GM18951 (cell line): ENCODE measurements around the gene DGKB.

ENCODE experiments used
- POLR2A ChIP-seq: IDR thresholded peaks from 4 replicates; pipeline ENCODE4 v1.6.1; 2011; ENCODE audit warnings: mild to moderate bottlenecking; ENCODE audit not compliant: insufficient read length, insufficient read depth; ENCODE audit errors: extremely low read depth
- in situ Hi-C: fragments of 300-500 bp; cut with MboI; formaldehyde crosslinking; loops from one replicate; pipeline ENCODE4 v1.12.0; 2022; ENCODE audit warnings: low sequenced_read_pairs, mixed read lengths, inconsistent platforms; ENCODE audit not compliant: unreplicated experiment

DGKB gene

DNA sequence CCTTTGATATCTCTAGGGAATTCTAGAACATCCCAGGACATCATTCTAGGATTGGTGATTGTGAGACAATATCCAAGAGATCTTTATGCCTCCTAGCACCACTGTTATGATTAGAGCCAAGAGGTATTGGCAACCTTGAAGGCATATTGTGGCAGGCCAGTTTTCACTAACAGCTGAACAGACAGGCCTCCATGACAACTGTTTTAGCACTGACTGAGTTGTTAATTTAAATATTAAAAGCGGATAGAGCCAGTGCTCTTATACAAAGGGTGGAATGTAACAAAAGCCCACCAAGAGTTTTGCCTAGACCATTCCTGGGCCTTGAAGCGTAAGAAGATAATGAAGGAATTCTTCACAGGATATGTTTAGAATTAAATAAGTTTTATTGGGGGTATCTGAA is 131.9 kb downstream of the DGKB start:
- TF ChIP-seq POLR2A: no peak
- in situ Hi-C loops: no loop called here

DNA sequence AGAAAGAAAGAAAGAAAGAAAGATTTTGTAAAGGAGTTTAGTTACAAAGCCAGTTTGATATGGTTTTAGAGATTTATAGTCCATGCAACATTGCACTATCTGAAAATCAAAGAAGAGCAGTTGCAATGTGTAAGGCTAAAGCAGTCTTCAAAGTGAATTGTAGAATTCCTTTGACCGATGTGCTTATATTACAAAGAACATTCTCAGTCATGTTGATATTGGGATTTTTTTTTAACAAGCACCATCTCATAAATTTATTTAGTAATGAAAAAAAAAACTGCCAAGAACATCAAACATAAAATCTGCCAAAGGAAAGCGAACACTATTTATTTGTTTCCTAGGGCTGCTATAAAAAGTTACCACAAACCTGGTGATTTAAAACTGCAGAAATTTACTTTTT is 133.3 kb downstream of the DGKB start:
- no peak for TF ChIP-seq POLR2A
- in situ Hi-C loops: no loop called here

DNA sequence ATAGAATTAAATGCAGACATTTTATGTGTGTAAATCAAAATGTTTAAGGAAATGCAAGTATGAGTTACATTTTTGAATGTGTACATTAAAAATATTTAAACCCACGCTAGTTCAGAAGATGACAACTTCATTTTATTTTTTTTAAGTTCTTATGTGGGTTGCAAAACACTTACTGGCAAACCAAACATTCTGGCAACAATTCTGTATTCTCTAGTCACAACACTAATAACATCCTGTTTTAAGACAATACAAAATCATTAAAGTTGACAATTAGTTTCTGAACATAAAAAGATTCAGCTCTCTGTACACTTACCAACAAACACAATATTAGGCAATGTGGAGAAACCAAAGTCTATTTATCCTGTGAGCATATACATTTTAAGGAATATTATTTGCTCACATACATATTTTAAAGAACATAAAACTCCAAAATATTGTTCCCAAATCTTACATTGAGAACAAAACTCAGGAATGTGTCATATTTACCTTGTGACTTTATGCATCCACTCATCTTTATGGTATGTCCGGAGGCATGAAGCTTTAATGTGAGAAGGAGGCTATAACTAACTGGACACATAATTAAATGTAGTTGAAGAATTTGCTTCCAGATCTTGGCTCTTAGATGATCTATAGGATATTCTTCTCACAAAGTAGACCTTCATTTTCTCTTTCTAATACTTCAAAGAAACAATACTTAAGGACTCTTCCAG is 134.7 kb downstream of the DGKB start:
- in situ Hi-C loops: no loop called here

DNA sequence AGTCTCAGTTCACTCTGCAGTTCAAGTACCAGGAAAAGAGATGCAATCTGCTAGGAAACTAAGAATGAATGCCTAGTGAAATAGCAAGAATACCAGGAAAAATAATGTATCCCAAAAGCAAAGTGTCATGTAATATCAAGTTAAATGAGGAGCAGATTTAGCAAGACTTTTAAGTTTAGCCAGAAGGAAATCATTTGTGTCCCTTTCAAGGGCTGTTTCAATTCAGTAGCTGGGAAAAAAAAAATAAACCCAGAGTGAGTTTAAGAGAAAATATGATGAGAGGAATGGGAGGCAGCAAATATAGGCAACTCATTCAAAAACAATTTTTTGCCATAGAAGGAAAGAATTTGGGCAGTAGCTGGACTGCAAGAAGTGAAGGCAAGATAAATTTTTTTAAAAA is 135.8 kb downstream of the DGKB start:
- no peak for TF ChIP-seq POLR2A
- in situ Hi-C loops: no loop called here

More for the DNA sequence above, 134.7 kb downstream of the DGKB start:
- no peak for TF ChIP-seq POLR2A

DNA sequence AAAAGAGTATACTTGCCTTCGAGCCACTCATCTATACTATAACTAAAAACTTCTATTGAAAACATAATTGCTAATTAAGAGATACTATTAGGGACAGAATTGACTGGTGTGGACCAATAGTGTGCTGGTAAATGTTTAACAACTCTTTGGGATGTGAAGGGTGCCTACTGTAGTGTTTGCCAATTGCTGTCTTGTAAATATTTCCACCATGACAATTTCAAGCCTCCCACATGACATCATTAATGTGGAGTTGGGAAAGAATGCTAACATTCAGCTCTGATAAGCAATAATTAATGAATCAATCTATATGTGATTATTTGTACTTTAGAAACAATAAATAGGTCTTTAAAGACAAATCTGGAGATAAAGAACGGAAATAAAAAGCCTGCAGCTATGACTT is 136.8 kb downstream of the DGKB start:
- TF ChIP-seq POLR2A: no peak
- in situ Hi-C loops: no loop called here

DNA sequence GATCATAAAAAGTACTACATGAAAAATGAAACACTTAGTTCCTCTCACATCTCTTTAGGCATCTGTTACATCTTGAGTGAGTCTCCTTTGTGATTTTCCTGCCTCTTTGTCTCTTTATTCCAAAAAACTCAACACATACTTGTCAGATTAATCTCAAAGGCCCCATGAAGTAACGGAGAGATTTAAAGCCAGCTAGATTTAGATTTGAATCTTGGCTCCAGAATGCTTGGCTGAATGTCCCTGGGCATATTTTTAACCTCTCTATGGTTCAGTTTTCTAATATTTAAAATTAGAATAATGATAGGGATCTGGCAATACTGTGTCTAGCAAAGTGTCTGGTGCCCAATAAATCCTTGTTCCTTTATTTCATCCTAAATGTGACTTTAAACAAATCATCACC is 140.0 kb downstream of the DGKB start:
- no peak for TF ChIP-seq POLR2A
- in situ Hi-C loops: no loop called here

DNA sequence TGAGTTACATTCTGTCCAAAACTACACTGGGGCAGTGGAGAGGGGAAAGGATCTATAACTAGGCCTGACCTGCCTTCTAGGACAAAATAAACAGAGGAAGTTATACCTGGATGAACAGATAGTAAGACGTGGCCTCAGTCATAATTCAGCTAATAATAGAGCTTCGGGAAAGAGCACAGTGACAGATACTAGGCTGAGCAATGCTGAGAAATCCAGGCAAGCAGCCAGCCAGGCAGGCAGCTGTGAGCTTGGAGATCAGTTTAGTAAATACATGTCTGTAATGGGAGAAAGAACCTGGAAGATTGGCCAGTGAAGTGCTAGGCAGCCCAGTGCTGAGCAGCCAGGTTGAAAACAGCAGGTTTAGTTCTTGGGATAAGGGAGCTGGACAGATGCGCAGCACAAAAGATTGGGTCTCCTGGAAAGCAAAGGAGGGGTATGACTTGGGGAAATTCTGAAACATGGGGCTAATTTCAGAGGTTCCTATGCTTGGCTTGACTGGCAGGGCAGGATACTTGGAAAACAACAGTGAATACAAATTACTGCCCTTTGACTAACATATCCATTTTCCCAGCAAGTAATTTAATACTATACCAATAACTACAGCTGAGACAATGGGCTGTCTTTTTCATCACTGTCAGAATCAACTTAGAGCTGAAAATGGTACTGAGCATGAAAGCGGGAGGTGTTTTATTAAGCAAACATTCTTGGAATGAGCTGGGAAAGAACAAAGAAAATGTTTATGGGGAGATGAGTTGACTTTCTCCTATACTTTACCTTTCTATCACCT is 140.8 kb downstream of the DGKB start:
- in situ Hi-C loops: no loop called here
- no peak for TF ChIP-seq POLR2A

DNA sequence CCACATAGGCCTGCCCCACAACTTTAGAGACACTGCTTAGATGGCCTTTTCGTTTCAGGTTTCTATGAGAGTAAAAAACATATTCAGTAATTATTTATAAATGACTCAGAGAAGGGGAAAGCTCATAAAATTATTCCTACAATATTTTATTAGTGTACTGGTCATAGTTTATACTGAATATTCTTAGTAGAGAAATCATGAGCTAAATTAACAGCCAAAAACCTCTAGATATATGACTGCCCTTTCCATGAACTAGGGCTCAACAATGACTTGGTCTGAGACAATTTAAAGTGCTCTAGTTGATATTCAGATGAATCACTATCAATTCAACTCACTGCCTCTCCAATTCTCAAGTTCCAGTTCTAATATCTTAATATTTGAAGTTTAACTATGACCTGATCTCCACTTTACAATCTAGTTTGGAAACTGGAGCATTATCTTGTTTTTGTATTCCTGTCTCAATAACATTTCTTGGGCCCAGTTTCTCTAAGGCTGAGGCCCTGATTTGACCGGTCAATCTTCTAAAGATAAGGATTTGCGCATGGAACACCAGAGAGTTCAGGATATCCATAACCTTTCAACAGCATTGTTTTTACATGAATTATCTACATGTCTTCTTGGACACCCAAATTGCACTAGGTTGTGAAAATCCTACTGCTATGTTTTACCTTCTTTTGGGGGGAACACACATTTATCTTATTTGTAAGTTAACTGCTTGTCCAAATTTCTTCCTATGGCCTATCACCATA is 141.6 kb downstream of the DGKB start:
- in situ Hi-C loops: no loop called here
- no peak for TF ChIP-seq POLR2A

DNA sequence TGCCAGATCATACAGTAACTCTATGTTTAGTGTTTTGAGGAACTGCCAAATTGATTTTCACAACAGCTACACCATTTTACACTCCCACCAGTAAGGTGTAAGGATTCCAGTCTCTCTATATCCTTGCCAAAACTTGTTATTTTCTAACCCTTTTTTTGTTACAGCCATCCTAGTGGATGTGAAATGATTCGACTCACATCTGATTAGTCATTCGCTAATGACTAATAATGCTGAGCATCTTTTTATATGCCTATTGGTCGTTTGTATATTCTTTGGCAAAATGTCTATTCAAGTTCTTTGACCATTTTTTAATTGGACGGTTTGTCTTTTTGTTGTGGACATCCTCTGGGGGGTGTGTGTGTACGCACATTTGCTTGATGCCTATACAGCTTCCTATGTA is 142.8 kb downstream of the DGKB start:
- in situ Hi-C loops: no loop called here
- TF ChIP-seq POLR2A: no peak

DNA sequence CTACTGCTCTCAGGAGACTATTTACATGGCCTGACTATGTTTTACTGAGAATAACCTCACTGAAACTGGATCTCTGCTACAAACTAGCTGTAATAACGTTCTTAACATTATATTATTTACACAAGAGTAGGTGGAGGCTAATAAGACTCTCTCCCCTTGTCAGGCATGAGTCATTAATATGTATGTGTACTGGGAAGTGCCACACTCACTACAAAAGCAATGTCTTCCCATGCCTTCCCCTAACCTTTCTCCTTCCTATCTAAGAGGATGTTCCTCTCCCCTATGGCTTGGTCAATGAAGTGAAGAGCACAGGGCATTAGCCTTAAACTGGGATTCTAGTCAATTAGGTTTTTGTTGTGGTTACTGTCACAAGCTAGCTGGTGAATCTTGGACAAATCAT is 147.9 kb downstream of the DGKB start:
- no peak for TF ChIP-seq POLR2A
- in situ Hi-C loops: no loop called here

DNA sequence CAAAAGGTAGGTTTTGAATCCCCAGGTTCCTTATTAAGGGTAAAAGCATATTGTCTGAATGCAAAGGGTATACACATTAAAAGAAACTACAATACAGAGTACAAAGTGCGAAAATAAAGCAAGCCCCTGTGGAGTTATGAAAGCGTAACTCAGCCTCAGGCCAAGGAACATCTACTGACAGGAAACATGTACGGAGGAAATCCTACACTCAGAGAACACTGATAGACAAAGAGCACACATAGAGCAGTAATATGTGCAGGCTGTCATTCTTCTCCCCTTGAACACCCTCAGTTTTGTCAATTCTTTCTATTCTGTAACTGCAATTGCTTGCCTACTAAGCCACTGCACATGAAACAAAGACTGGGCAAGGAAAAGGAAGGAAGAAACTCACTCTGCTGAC is 150.2 kb downstream of the DGKB start:
- TF ChIP-seq POLR2A: no peak

DNA sequence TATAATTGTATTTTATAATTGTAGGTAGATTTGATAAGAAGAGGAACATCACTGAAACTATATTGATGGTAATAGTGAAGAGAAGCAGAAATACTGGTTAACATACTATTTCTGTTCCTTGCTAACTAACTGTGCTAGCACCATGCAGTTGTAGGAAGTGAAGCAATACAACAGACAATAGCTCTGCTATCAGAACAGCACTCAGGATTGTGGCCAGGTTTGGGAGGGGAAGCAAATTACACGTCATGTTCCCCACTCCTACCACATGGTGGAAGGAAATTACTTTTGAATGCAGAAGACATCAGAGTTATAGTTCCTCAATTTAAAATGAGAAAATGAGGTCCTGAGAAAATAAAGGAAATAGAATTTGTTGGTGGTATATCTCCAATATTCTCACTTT is 151.1 kb downstream of the DGKB start:
- in situ Hi-C loops: no loop called here

More for the DNA sequence above, 150.2 kb downstream of the DGKB start:
- in situ Hi-C loops: no loop called here

DNA sequence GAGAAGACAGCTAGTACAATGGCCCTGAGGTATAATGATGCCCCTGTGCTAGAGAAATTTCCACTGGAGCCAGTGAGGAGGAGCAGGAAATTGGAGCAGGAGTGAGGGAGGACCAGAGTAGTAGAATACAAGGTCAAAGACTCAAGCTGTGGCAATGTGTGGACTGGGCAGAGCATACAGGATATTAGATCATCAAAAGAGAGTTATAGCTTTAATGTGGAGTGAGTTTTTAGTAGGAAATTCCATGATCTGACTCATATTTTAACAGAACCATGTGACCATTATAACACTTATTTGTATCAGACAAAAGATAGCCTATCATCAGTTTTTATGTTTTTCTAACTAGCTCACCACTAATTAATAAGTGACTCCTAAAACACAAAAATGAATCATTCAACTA is 154.1 kb downstream of the DGKB start:
- in situ Hi-C loops: no loop called here
- no peak for TF ChIP-seq POLR2A

More for the DNA sequence above, 151.1 kb downstream of the DGKB start:
- TF ChIP-seq POLR2A: no peak
